HepG2 (cell line): Measurements from ENCODE around the gene EPB41L1. TPM values are rescaled to one million over a fixed set of nuclear protein-coding genes. Genes with fewer than 3 reads are reported as not detected.

ENCODE experiments used
- ATAC-seq: fragments of 200-7000 bp; cut with Tn5 transposase; 3 replicates; pipeline ENCODE4 v1.9.1; 2020; ENCODE audit warnings: mild to moderate bottlenecking, moderate library complexity
- BruUV-seq: library from RNA; stranded (reverse); fragments of 400-500 nt; replicated peaks from 2 replicates; lab custom pipeline; 2021; lab: Mats Ljungman, UMichigan
- CTCF ChIA-PET: fragments of 300-600 bp; formaldehyde crosslinking; extraction: SDS; loops from one replicate; lab custom pipeline; 2021; ENCODE audit warnings: low total read pairs, inconsistent platforms, low intra/inter-chr PET ratio; lab: Yijun Ruan, JAX
- POLR2A ChIA-PET: fragments of 350-600 bp; sonication (Branson Sonifier 250); formaldehyde crosslinking; loops from one replicate; lab custom pipeline; 2020; ENCODE audit warnings: antibody characterized with exemption, inconsistent platforms; lab: Yijun Ruan, JAX
- DNase-seq: peaks from one replicate; pipeline ENCODE4 v3.0.0-alpha.2; 2015; ENCODE audit warnings: low spot score
- FAIRE-seq: peaks from 3 replicates; lab custom pipeline; 2011; peaks lifted over from hg19 to GRCh38; lab: Jason Lieb, UNC
- H2AFZ ChIP-seq: one replicate; pipeline ENCODE4 v1.6.1; 2011; ENCODE audit warnings: low read length, inconsistent platforms
- H3K27ac ChIP-seq: fragments of 300-600 bp; 3 replicates; pipeline ENCODE4 v1.8.0; 2011; ENCODE audit warnings: mixed run types, mild to moderate bottlenecking, mixed read lengths, low read length, inconsistent platforms; ENCODE audit not compliant: insufficient read depth; ENCODE audit errors: extremely low read length
- H3K27me3 ChIP-seq, 2 experiments: fragments of 200-600 bp in 1 of 2; 2 replicates in 1 of 2; 3 replicates in 1 of 2; pipeline versions ENCODE4 v1.6.0 to v1.8.0; 2011; ENCODE audit warnings: low read length in 2 of 2, mild to moderate bottlenecking in 2 of 2, moderate library complexity in 2 of 2, inconsistent platforms in 1 of 2; ENCODE audit not compliant: insufficient read depth in 2 of 2, control insufficient read depth in 1 of 2
- H3K36me3 ChIP-seq, 2 experiments: fragments of 200-600 bp in 1 of 2; replicated peaks in 1 of 2; 2 replicates in 1 of 2; 3 replicates in 1 of 2; pipeline versions ENCODE4 v1.5.1 to v1.8.0; 2011; ENCODE audit warnings: low read length in 2 of 2, inconsistent platforms in 1 of 2; ENCODE audit not compliant: insufficient read depth in 2 of 2, control insufficient read depth in 1 of 2
- H3K4me1 ChIP-seq: 2 replicates; pipeline ENCODE4 v1.5.1; 2012; ENCODE audit warnings: low read length, inconsistent platforms; ENCODE audit not compliant: insufficient read depth
- H3K4me2 ChIP-seq: 2 replicates; pipeline ENCODE4 v1.6.0; 2011; ENCODE audit warnings: low read depth, low read length, inconsistent platforms
- H3K4me3 ChIP-seq, 3 experiments: fragments of 200-600 bp in 1 of 3; sonication (generic), shearing (Covaris generic) in 1 of 3; replicated peaks in 1 of 3; 2 replicates each; pipeline ENCODE4 v1.5.1; 2011 to 2016; ENCODE audit warnings: low read length in 3 of 3, inconsistent platforms in 2 of 3, low read depth in 2 of 3, mild to moderate bottlenecking in 2 of 3, control low read depth in 1 of 3, mixed read lengths in 1 of 3; ENCODE audit not compliant: insufficient read depth in 1 of 3
- H3K79me2 ChIP-seq: one replicate; pipeline ENCODE4 v1.6.1; 2011; ENCODE audit warnings: low read length, inconsistent platforms; ENCODE audit not compliant: insufficient read depth
- H3K9ac ChIP-seq: 2 replicates; pipeline ENCODE4 v1.6.0; 2011; ENCODE audit warnings: mild to moderate bottlenecking, low read depth, low read length, inconsistent platforms; ENCODE audit not compliant: insufficient read depth
- H3K9me3 ChIP-seq: 2 replicates; pipeline ENCODE4 v1.5.1; 2012; ENCODE audit warnings: mild to moderate bottlenecking, low read length
- H4K20me1 ChIP-seq: 2 replicates; pipeline ENCODE4 v1.6.0; 2011; ENCODE audit warnings: inconsistent platforms, mild to moderate bottlenecking, low read length, moderate library complexity; ENCODE audit not compliant: insufficient read depth
- ADNP ChIP-seq: sonication (generic); formaldehyde crosslinking; IDR thresholded peaks from 2 replicates; pipeline ENCODE4 v1.4.0; 2020; ENCODE audit warnings: missing genetic modification reagents
- FOXC1 ChIP-seq: sonication (generic); formaldehyde crosslinking; IDR thresholded peaks from 2 replicates; pipeline ENCODE4 v1.8.0; 2022; ENCODE audit warnings: mild to moderate bottlenecking, missing genetic modification reagents, borderline replicate concordance
- RERE ChIP-seq: IDR thresholded peaks from 2 replicates; pipeline ENCODE4 v1.6.1; 2016; ENCODE audit warnings: low read depth, missing genetic modification reagents, missing compliant biosample characterization
- SMAD9 ChIP-seq: sonication (generic); formaldehyde crosslinking; IDR thresholded peaks from 2 replicates; pipeline ENCODE4 v1.5.1; 2020; ENCODE audit warnings: mild to moderate bottlenecking, missing genetic modification reagents
- SMARCC2 ChIP-seq: fragments of 450-650 bp; IDR thresholded peaks from 2 replicates; pipeline ENCODE4 v1.6.1; 2017; ENCODE audit warnings: antibody characterized with exemption, mild to moderate bottlenecking
- ZNF160 ChIP-seq: sonication (generic); formaldehyde crosslinking; IDR thresholded peaks from 2 replicates; pipeline ENCODE4 v1.8.0; 2022; ENCODE audit warnings: mild to moderate bottlenecking, inconsistent platforms, missing genetic modification reagents
- ZNF318 ChIP-seq: sonication (generic); formaldehyde crosslinking; IDR thresholded peaks from 2 replicates; pipeline ENCODE4 v1.4.0; 2020; ENCODE audit warnings: mild to moderate bottlenecking, missing genetic modification reagents
- ZNF780A ChIP-seq: sonication (generic); formaldehyde crosslinking; IDR thresholded peaks from 2 replicates; pipeline ENCODE4 v1.8.0; 2022; ENCODE audit warnings: mild to moderate bottlenecking, missing genetic modification reagents, moderate library complexity
- WGBS: methylation state at CpG from one replicate; pipeline ENCODE4 v1.1.6; 2017; ENCODE audit warnings: low lambda C conversion rate; 5-methylcytosine and 5-hydroxymethylcytosine counted together
- in situ Hi-C: cut with HindIII; loops from 2 replicates; pipeline ENCODE4 v1.10.0; 2017; ENCODE audit warnings: low pct_unique_long_range_greater_than_20kb; ENCODE audit not compliant: extremely low pct_ligation_motif_present
- intact Hi-C: fragments of 100-400 bp; cut with micrococcal nuclease; formaldehyde crosslinking; loops from one replicate; pipeline ENCODE4 v1.10.0; 2022; ENCODE audit not compliant: unreplicated experiment
- polyA plus RNA-seq, 8 experiments: library from polyadenylated mRNA; depleted of rRNA in 3 of 8; stranded (reverse) in 7 of 8; unstranded in 1 of 8; fragments of >200 nt; fragmentation: Illumina TruSeq in 4 of 8; extraction: Trizol in 4 of 8; gene quantifications; 2 replicates each; pipeline versions ENCODE4 v1.2.1 to v1.2.3, GENCODE V29; 2011 to 2016; ENCODE audit warnings: low read depth in 4 of 8, missing spikeins in 1 of 8, mixed read lengths in 1 of 8; ENCODE audit not compliant: insufficient read depth in 1 of 8
- total RNA-seq, 5 experiments: library from RNA; depleted of rRNA; stranded (reverse); fragments of >200 nt; fragmentation: Illumina TruSeq; extraction: Trizol; gene quantifications; 2 replicates each; pipeline ENCODE4 v1.2.3, GENCODE V29; 2016; ENCODE audit warnings: low read depth in 1 of 5

EPB41L1 gene
- total and polyA plus RNA-seq, 2 of the 13 experiments (the other 11 are each of a cell fraction or from before 2014, with no cell fraction given): 16.7 to 39.0 TPM

- TF ChIP-seq ZNF318 (0 out of 2 replicates have a peak, but pooled peaks have one; percentile 42), FOXC1 (CRISPR knock-in tag) (no peak), ZNF160 (CRISPR knock-in tag) (no peak), SMAD9 (CRISPR knock-in tag) (no peak)
These were observed 6.1 kb upstream of the EPB41L1 start (continued) for GRCh38 chr20:36148439-36148838.

GRCh38 chr20:36149012-36149411 lies 5.5 kb upstream of the EPB41L1 start:
- BruUV-seq: no TSS peak
- Histone ChIP-seq H2AFZ (no peak overlapping the region), H3K4me1 (peaks cover 100% of the 10 kb centered on the region), H4K20me1 (no peaks in the 10 kb centered on the region), H3K4me3 (no peak overlapping the region), H3K27ac (no peak overlapping the region), H3K36me3 (no peaks in the 10 kb centered on the region), H3K4me2 (peak overlapping the region; percentile 38; the same call in 1 of the 2 replicates), H3K79me2 (no peaks in the 10 kb centered on the region), H3K9me3 (no peaks in the 10 kb centered on the region), H3K9ac (no peak overlapping the region), H3K27me3 (no peaks in the 10 kb centered on the region; a peak in 1 of 5 replicates)
- in situ Hi-C loops (no loop called here), intact Hi-C loops (no loop called here)
- CTCF ChIA-PET: no interaction called here
- no peak for DNase-seq
- ATAC-seq: no peak
- 28% methylated on average over 3 of the region's 3 CpGs for WGBS
- POLR2A ChIA-PET: interaction anchor here (0.9 to 2.0 kb wide), 2 partner anchors 34 to 194 kb away, joined by 3 to 6 read pairs; partner anchors contain the start of gene SCAND1
- FAIRE-seq: no peak
- TF ChIP-seq ADNP: peak; percentile 80; the same call in 1 of the 2 replicates
- TF ChIP-seq ZNF780A (CRISPR knock-in tag): no peak
- TF ChIP-seq RERE (CRISPR knock-in tag): no peak
- TF ChIP-seq SMARCC2: no peak
